H1 (cell line): ENCODE measurements around the gene INO80. TPM values are rescaled to one million over a fixed set of nuclear protein-coding genes. Genes with fewer than 3 reads are reported as not detected.

ENCODE experiments used
- CTCF ChIA-PET: fragments of 300-600 bp; sonication (Branson Sonifier 250); formaldehyde crosslinking; loops from one replicate; lab custom pipeline; 2021; ENCODE audit not compliant: partially characterized antibody; lab: Charles Lee
- POLR2A ChIA-PET: fragments of 300-600 bp; sonication (Branson Sonifier 250); formaldehyde crosslinking; loops from one replicate; lab custom pipeline; 2021; ENCODE audit warnings: inconsistent platforms; ENCODE audit not compliant: partially characterized antibody; lab: Charles Lee
- DNase-seq, 2 experiments: peaks; one replicate each; pipeline versions ENCODE4 v3.0.0 to v3.0.0-alpha.2; 2010 to 2022; ENCODE audit warnings: low spot score in 2 of 2, low read depth in 1 of 2, mixed read lengths in 1 of 2
- FAIRE-seq: peaks from 2 replicates; lab custom pipeline; 2011; peaks lifted over from hg19 to GRCh38; lab: Jason Lieb, UNC
- H2AFZ ChIP-seq: 2 replicates; pipeline ENCODE4 v1.8.1; 2012; ENCODE audit warnings: low read length, inconsistent platforms
- H2AK5ac ChIP-seq: 2 replicates; pipeline ENCODE4 v1.6.1; 2013; ENCODE audit warnings: low read depth, low read length
- H2BK120ac ChIP-seq: replicated peaks from 2 replicates; pipeline ENCODE3; 2013; ENCODE audit warnings: low read depth, low read length, inconsistent platforms
- H2BK12ac ChIP-seq: 2 replicates; pipeline ENCODE4 v1.6.1; 2013; ENCODE audit warnings: low read depth, low read length
- H2BK15ac ChIP-seq: 2 replicates; pipeline ENCODE4 v1.6.1; 2013; ENCODE audit warnings: low read length
- H2BK20ac ChIP-seq: 2 replicates; pipeline ENCODE4 v1.6.1; 2013; ENCODE audit warnings: low read length
- H2BK5ac ChIP-seq: 2 replicates; pipeline ENCODE4 v1.6.1; 2013; ENCODE audit warnings: low read depth, low read length
- H3K14ac ChIP-seq: 2 replicates; pipeline ENCODE4 v1.6.1; 2013; ENCODE audit warnings: inconsistent platforms; ENCODE audit not compliant: insufficient read length
- H3K18ac ChIP-seq: 2 replicates; pipeline ENCODE4 v1.6.1; 2013; ENCODE audit warnings: low read length; ENCODE audit errors: extremely low read depth
- H3K23ac ChIP-seq: 2 replicates; pipeline ENCODE4 v1.6.1; 2013; ENCODE audit warnings: inconsistent platforms; ENCODE audit not compliant: insufficient read length
- H3K23me2 ChIP-seq: 2 replicates; pipeline ENCODE4 v1.6.1; 2013; ENCODE audit warnings: low read depth, low read length
- H3K27ac ChIP-seq: 2 replicates; pipeline ENCODE4 v1.6.1; 2011; ENCODE audit warnings: low read depth, low read length, inconsistent platforms
- H3K27me3 ChIP-seq, 4 experiments: replicated peaks in 1 of 4; 1 replicate in 1 of 4; 2 replicates in 3 of 4; pipeline versions ENCODE4 v1.6.1 to v1.8.1; 2011 to 2013; ENCODE audit warnings: low read length in 3 of 4, mild to moderate bottlenecking in 3 of 4, inconsistent platforms in 2 of 4, mixed read lengths in 2 of 4, moderate library complexity in 1 of 4; ENCODE audit not compliant: control insufficient read depth in 3 of 4, insufficient read depth in 3 of 4; ENCODE audit errors: extremely low read depth in 1 of 4
- H3K36me3 ChIP-seq, 4 experiments: 2 replicates each; pipeline versions ENCODE4 v1.6.1 to v1.8.1; 2011 to 2013; ENCODE audit warnings: mild to moderate bottlenecking in 4 of 4, low read length in 3 of 4, moderate library complexity in 2 of 4, control low read depth in 1 of 4, inconsistent platforms in 1 of 4; ENCODE audit not compliant: insufficient read depth in 4 of 4, control insufficient read depth in 2 of 4
- H3K4ac ChIP-seq: replicated peaks from 2 replicates; pipeline ENCODE3; 2013; ENCODE audit warnings: low read length, low read depth, mixed read lengths, inconsistent platforms; ENCODE audit not compliant: insufficient read length
- H3K4me1 ChIP-seq, 4 experiments: replicated peaks in 1 of 4; 1 replicate in 1 of 4; 2 replicates in 3 of 4; pipeline versions ENCODE4 v1.6.1 to v1.8.1; 2011 to 2013; ENCODE audit warnings: low read length in 3 of 4, inconsistent platforms in 2 of 4, mixed read lengths in 1 of 4; ENCODE audit not compliant: insufficient read depth in 4 of 4, control insufficient read depth in 3 of 4
- H3K4me2 ChIP-seq, 2 experiments: 2 replicates each; pipeline versions ENCODE4 v1.6.1 to v1.8.1; 2011 to 2013; ENCODE audit warnings: low read depth in 2 of 2, low read length in 2 of 2, control low read depth in 1 of 2, inconsistent platforms in 1 of 2, mild to moderate bottlenecking in 1 of 2; ENCODE audit not compliant: insufficient read depth in 1 of 2
- H3K4me3 ChIP-seq, 4 experiments: fragments of 200-600, 300-600 bp in 1 of 4; sonication (generic), shearing (Covaris generic), sonication (Bioruptor Twin) in 1 of 4; 2 replicates each; pipeline versions ENCODE4 v1.5.1 to v1.8.1; 2011 to 2016; ENCODE audit warnings: low read length in 4 of 4, low read depth in 3 of 4, control low read depth in 2 of 4, inconsistent platforms in 2 of 4, mild to moderate bottlenecking in 2 of 4, mixed read lengths in 1 of 4, moderate library complexity in 1 of 4; ENCODE audit not compliant: insufficient read depth in 2 of 4; ENCODE audit errors: extremely low read depth in 1 of 4
- H3K56ac ChIP-seq: replicated peaks from 2 replicates; pipeline ENCODE3; 2013; ENCODE audit warnings: low read depth, mild to moderate bottlenecking, mixed read lengths, low read length, inconsistent platforms; ENCODE audit not compliant: insufficient read length
- H3K79me1 ChIP-seq: 2 replicates; pipeline ENCODE4 v1.6.1; 2013; ENCODE audit warnings: low read depth, low read length, control low read depth
- H3K79me2 ChIP-seq, 2 experiments: 2 replicates each; pipeline versions ENCODE4 v1.6.1 to v1.8.1; 2012 to 2013; ENCODE audit warnings: low read length in 2 of 2, mild to moderate bottlenecking in 2 of 2, inconsistent platforms in 1 of 2; ENCODE audit not compliant: insufficient read depth in 2 of 2, control insufficient read depth in 1 of 2
- H3K9ac ChIP-seq, 4 experiments: replicated peaks in 1 of 4; 1 replicate in 1 of 4; 2 replicates in 3 of 4; pipeline versions ENCODE4 v1.6.1 to v1.8.1; 2011 to 2013; ENCODE audit warnings: low read depth in 3 of 4, low read length in 3 of 4, control low read depth in 2 of 4, mild to moderate bottlenecking in 2 of 4, moderate library complexity in 2 of 4, inconsistent platforms in 1 of 4; ENCODE audit errors: extremely low read depth in 1 of 4
- H3K9me3 ChIP-seq, 2 experiments: 2 replicates each; pipeline versions ENCODE4 v1.6.1 to v1.8.1; 2012 to 2013; ENCODE audit warnings: mild to moderate bottlenecking in 2 of 2, moderate library complexity in 2 of 2, control low read depth in 1 of 2, inconsistent platforms in 1 of 2, low read depth in 1 of 2, low read length in 1 of 2, mixed read lengths in 1 of 2; ENCODE audit not compliant: insufficient read depth in 2 of 2
- H4K20me1 ChIP-seq, 2 experiments: replicated peaks in 1 of 2; 2 replicates each; pipeline versions ENCODE3 to v1.8.1; 2011 to 2013; ENCODE audit warnings: inconsistent platforms in 2 of 2, low read length in 2 of 2, mild to moderate bottlenecking in 1 of 2; ENCODE audit not compliant: insufficient read depth in 2 of 2, control insufficient read depth in 1 of 2
- H4K5ac ChIP-seq: 2 replicates; pipeline ENCODE4 v1.6.1; 2013; ENCODE audit warnings: low read length, low read depth, mixed read lengths, inconsistent platforms; ENCODE audit not compliant: insufficient read length
- H4K8ac ChIP-seq: 2 replicates; pipeline ENCODE4 v1.8.0; 2013; ENCODE audit warnings: mild to moderate bottlenecking, moderate library complexity, low read length, inconsistent platforms; ENCODE audit not compliant: insufficient read depth; ENCODE audit errors: extremely low read depth
- H4K91ac ChIP-seq: replicated peaks from 2 replicates; pipeline ENCODE3; 2013; ENCODE audit warnings: low read length, mixed read lengths, inconsistent platforms; ENCODE audit not compliant: insufficient read length
- CBX5 ChIP-seq: fragments of 300-800, 300-1000 bp; sonication (generic); IDR thresholded peaks from 2 replicates; pipeline ENCODE4 v1.7.1; 2016; ENCODE audit warnings: antibody characterized with exemption, low read length, low read depth
- CBX8 ChIP-seq: fragments of 300-800, 300-1000 bp; sonication (generic); IDR thresholded peaks from 2 replicates; pipeline ENCODE4 v1.7.1; 2016; ENCODE audit warnings: low read depth, low read length, borderline replicate concordance
- CTCF ChIP-seq, 3 experiments: IDR thresholded peaks; 1 replicate in 2 of 3; 2 replicates in 1 of 3; pipeline versions ENCODE4 v1.5.1 to v1.6.1; 2011; ENCODE audit warnings: low read length in 3 of 3, mild to moderate bottlenecking in 3 of 3, inconsistent platforms in 2 of 3, low read depth in 1 of 3, moderate library complexity in 1 of 3; ENCODE audit not compliant: insufficient read depth in 1 of 3; ENCODE audit errors: control extremely low read depth in 1 of 3
- EGR1 ChIP-seq: IDR thresholded peaks from 2 replicates; pipeline ENCODE4 v1.6.1; 2011; ENCODE audit warnings: low read depth, low read length, borderline replicate concordance
- EZH2 ChIP-seq: fragments of 200-600 bp; sonication (generic); IDR thresholded peaks from 2 replicates; pipeline ENCODE4 v1.7.1; 2012; ENCODE audit warnings: low read depth, mild to moderate bottlenecking, moderate library complexity, low read length, inconsistent platforms; ENCODE audit not compliant: severe bottlenecking
- KDM4A ChIP-seq: IDR thresholded peaks from one replicate; pipeline ENCODE4 v1.7.1; 2012; ENCODE audit warnings: low read depth, mild to moderate bottlenecking, moderate library complexity, low read length, inconsistent platforms; ENCODE audit not compliant: severe bottlenecking
- NRF1 ChIP-seq: IDR thresholded peaks from 2 replicates; pipeline ENCODE4 v1.6.1; 2011; ENCODE audit warnings: mild to moderate bottlenecking, low read depth, low read length, improper control_type of control experiment
- RBBP5 ChIP-seq: IDR thresholded peaks from 2 replicates; pipeline ENCODE4 v1.7.1; 2012; ENCODE audit warnings: low read depth, mild to moderate bottlenecking, inconsistent platforms, low read length, moderate library complexity, borderline replicate concordance
- SIRT6 ChIP-seq: IDR thresholded peaks from one replicate; pipeline ENCODE4 v1.7.1; 2012; ENCODE audit warnings: low read length, inconsistent platforms
- SIX5 ChIP-seq: IDR thresholded peaks from 2 replicates; pipeline ENCODE4 v1.6.1; 2011; ENCODE audit warnings: mild to moderate bottlenecking, low read depth, low read length
- SP1 ChIP-seq: IDR thresholded peaks from 2 replicates; pipeline ENCODE4 v1.6.1; 2011; ENCODE audit warnings: low read depth, low read length
- ZNF274 ChIP-seq: IDR thresholded peaks from 2 replicates; pipeline ENCODE4 v1.7.0; 2012; ENCODE audit warnings: low read length, borderline replicate concordance; ENCODE audit errors: extremely low read depth
- WGBS, 2 experiments: shearing (Covaris generic) in 1 of 2; methylation state at CpG; one replicate each; pipeline versions ENCODE4 v1.1.6 to v1.1.7; 2013 to 2015; ENCODE audit warnings: low lambda C conversion rate in 2 of 2, mixed read lengths in 2 of 2, inconsistent platforms in 1 of 2, low coverage in 1 of 2, missing lambda C conversion rate in 1 of 2; ENCODE audit not compliant: insufficient replicate concordance in 2 of 2, insufficient coverage in 1 of 2, insufficient read length in 1 of 2; ENCODE audit errors: extremely low coverage in 1 of 2, missing lambda C conversion rate in 1 of 2; 5-methylcytosine and 5-hydroxymethylcytosine counted together
- polyA plus RNA-seq, 7 experiments: library from polyadenylated mRNA; depleted of rRNA in 3 of 7; stranded (reverse) in 5 of 7; unstranded in 2 of 7; fragments of >200 nt in 5 of 7; fragments of 200-250 nt in 2 of 7; gene quantifications; 1 replicate in 5 of 7; 2 replicates in 1 of 7; 4 replicates in 1 of 7; pipeline versions ENCODE4 v1.2.1 to v1.2.3, GENCODE V29; 2011 to 2013; ENCODE audit warnings: missing spikeins in 2 of 7, mixed read lengths in 2 of 7
- total RNA-seq: library from RNA; stranded (reverse); fragmentation: NEBNext Ultra II Directional; extraction: Animal tissue kit (Norgen Biotek cat#: 25700); gene quantifications from 2 replicates; pipeline ENCODE4 v1.2.1, GENCODE V29; 2021

INO80 gene
- total and polyA plus RNA-seq, 2 of the 8 experiments (the other 6 are each of a cell fraction or from before 2014, with no cell fraction given), result 4.3 to 24.5 TPM

GRCh38 chr15:40988156-40988555 lies 127.9 kb downstream of the INO80 start:
- Histone ChIP-seq H4K91ac (no peak overlapping the region), H3K4me3 (no peak overlapping the region), H3K4me1 (no peaks in the 10 kb centered on the region), H3K27me3 (no peaks in the 10 kb centered on the region), H4K20me1 (peaks cover 0 to 2% of the 10 kb centered on the region in 2 experiments), H3K4me2 (no peak overlapping the region), H4K5ac (no peak overlapping the region), H3K9ac (no peak overlapping the region), H2BK120ac (no peak overlapping the region), H2AFZ (no peak overlapping the region), H3K14ac (no peak overlapping the region), H2BK5ac (no peak overlapping the region), H3K36me3 (peaks cover 26 to 47% (median 41%) of the 10 kb centered on the region in 4 experiments), H3K27ac (no peak overlapping the region), H2BK15ac (no peak overlapping the region), H3K79me2 (no peaks in the 10 kb centered on the region), H3K56ac (no peak overlapping the region), H3K4ac (no peak overlapping the region), H3K9me3 (no peaks in the 10 kb centered on the region), H2BK12ac (no peak overlapping the region), H3K18ac (no peak overlapping the region), H3K23me2 (no peaks in the 10 kb centered on the region), H3K79me1 (no peaks in the 10 kb centered on the region), H2AK5ac (no peak overlapping the region), H4K8ac (no peak overlapping the region), H2BK20ac (no peak overlapping the region), H3K23ac (no peak overlapping the region)
- ChIA-PET CTCF (interaction anchor here (1.1 to 7.4 kb wide), 4 partner anchors 34 to 310 kb away, joined by 3 to 36 read pairs (median 6); no protein-coding TSS in a partner anchor), POLR2A (interaction anchor here (0.6 kb wide), 1 partner anchor 37 kb away, joined by 5 read pairs; no protein-coding TSS in a partner anchor)
- FAIRE-seq, result no peak
- DNase-seq, result no peak
- WGBS, 2 experiments, result 93% methylated on average over 4 of the region's 4 CpGs; no CpG with 5 or more reads in 1 of the 2 experiments
- TF ChIP-seq ZNF274, result no peak
- no peak for TF ChIP-seq CBX5
- TF ChIP-seq EZH2, result no peak
- TF ChIP-seq SIRT6, result no peak
- TF ChIP-seq NRF1, result no peak
- no peak for TF ChIP-seq CBX8
- no peak for TF ChIP-seq SIX5
- no peak for TF ChIP-seq RBBP5
- no peak for TF ChIP-seq KDM4A
- no peak for TF ChIP-seq CTCF (IDR thresholded peaks at IDR 0.05; ENCODE audit: control extremely low read depth in 1 of 3, insufficient read depth in 1 of 3, low read depth in 1 of 3, low read length in 3 of 3)
- no peak for TF ChIP-seq EGR1
- TF ChIP-seq SP1, result no peak
